Measurements from ENCODE around the gene PCGF5.
"Not testable (repeated sequence)": the region's sequence is repeated elsewhere in the genome, so short reads cannot be mapped to it uniquely, and the experiment has no call there.

The PCGF5 gene

GRCh38 chr10:91208642-91209041, 11.8 kb upstream of the PCGF5 start:
- in situ Hi-C loops (cut with MboI; ENCODE audit: low sequenced_read_pairs), result no loop called here

- in situ Hi-C loops (cut with MboI; ENCODE audit: low sequenced_read_pairs), result no loop called here
These were observed 10.4 kb upstream of the PCGF5 start for GRCh38 chr10:91210014-91210413.

GRCh38 chr10:91210435-91210834, 10.0 kb upstream of the PCGF5 start:
- in situ Hi-C loops (cut with MboI; ENCODE audit: low sequenced_read_pairs), result no loop called here

GRCh38 chr10:91211675-91212074, 8.8 kb upstream of the PCGF5 start:
- in situ Hi-C loops (cut with MboI; ENCODE audit: low sequenced_read_pairs), result no loop called here

DNA sequence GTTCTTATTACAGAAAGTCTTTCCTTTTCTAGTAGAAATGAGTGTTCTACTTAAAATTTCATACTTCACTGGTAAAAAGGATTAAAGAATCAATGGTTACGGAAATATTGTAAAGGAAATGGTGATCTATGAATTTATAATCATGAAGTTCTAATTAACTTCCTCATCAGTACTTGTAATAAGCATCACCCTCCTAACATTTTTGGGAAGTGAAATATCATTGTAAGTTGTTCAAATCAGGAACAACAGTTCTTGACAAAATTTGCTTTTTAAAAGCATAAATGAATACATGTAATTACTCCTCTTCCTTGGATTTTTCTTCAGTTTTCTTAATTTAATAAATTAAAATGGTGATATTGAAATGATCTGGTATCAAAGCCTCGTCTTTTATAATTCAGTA, 5.6 kb upstream of the PCGF5 start:
- in situ Hi-C loops (cut with MboI; ENCODE audit: low sequenced_read_pairs), result no loop called here

DNA sequence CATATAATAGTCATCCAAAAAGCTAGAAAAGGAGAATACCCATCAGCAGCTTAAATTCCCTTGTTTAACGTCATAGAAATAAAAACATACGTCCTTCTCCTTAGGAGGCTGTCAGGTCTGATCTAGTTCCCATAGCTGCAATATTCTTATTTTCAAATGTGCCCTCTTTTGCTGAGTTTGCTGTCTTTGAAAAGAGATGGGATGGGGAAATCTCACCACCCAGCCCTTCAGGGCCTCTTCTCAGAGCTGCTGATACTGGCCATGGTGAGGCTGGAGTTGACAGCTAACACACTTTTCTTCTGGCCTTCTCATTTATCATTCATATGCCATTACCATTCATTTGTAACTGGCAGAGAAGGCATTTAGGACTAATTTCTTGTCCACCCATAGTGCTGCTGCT, 5.1 kb upstream of the PCGF5 start:
- in situ Hi-C loops (cut with MboI; ENCODE audit: low sequenced_read_pairs), result no loop called here

DNA sequence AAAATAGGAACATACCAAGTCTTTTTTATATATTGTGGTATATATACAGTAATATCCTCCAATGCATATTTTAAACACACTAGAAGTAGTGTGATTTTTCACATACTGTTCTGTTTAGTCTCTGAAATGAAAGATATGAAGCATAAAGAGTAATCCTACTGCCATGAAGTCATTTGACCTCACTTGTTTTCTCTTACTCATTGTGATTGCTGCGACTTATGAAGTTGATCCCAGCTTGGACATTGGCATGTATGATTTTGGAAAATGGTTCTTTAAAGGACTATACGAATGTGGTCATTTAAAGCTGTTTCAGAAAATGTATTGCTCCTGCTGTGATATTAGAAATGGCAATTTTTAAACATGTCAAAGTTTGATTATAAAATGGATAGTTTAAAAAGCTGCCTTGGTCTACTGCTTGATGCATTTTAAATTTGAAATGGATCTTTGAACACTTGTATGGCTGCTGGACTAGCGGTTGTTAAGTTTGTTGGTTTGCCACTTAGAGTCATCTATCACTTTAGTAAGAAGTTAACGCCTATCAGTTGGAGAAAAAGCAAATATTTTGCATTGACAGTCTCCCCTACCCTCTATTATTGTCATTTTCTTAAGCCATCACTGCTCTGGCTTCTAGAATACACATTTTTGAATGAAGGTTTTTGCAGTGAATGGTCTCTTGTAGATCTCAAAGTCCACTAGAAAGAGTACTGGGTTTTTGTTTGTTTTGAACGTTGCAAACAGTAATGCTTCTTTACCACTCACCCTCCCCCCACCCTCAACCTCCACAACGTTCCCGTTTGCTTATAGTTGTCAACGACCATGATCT, 881 bp upstream of the PCGF5 start:
- in situ Hi-C loops (cut with MboI; ENCODE audit: low sequenced_read_pairs), result no loop called here

DNA sequence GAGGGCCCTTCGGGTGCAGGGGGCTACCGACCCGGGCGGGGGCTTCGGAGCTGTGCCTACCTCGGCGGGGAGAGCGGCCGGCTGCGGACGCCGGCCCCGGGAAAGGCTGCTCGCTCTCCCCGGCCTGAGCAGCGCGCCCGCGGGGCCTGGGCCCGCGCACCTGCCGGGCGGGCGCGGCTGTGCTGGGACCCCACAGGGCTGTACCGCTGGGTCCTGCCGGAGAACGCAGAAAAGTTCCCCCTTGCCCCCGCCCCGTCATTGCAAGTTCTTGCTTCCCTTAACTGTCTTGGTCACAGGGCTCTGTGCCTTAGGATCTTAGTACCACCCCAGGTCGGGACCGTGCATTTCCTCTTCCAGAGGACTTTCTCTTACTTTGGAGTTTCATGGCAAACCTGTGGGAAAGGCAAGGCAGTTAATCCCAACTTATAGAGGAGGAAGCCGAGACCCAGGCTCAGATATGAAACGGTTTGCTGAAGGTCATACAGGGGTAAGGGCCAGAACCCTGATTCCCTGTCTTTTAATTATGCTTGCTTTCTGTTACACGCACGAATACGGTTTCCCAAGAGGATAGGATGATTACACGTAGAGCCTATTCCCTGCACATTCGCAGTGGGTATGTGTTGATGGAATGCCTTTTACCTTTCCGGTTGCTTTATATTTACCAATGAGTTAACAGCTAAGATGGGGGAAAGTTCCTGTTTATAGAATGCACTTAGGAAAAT, 652 bp downstream of the PCGF5 start:
- in situ Hi-C loops (cut with MboI; ENCODE audit: low sequenced_read_pairs), result no loop called here

DNA sequence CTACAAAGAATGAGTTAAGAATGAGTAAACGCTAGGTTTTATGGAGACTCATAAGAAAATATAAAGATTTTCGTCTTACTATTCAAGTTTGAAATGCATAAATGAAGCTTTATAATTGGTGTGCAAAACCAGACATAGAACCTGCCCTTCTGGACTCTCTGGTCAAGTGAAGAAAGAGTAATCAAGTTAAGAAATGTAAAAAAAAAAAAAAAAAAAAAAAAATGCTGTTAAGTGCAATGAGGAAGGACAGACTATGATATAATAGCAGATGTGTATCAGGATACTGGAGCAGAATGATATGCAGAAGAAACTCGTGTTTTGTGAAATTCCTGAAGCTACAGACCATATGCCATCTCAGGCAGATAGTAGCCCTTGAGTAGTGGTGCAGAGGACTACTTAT, 5.6 kb downstream of the PCGF5 start:
- in situ Hi-C loops (cut with MboI; ENCODE audit: low sequenced_read_pairs), result no loop called here

DNA sequence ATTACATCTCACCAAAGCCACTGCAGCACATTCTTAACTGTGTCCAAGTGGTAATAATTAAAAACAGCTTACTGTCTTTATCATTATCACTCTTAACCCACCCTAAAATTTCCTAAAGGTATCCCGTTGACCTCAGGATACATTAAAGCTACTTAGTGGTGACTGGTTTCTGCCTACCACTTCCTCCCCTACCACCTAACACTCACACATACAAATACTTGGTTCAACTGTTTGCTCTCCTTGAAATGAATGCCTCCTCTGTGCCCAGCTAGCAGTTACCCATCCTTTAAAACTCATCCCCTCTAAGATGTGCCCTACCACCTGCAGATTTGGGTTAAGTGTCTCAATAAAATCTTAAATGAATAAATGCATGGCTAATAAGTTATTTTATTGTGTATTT, 7.1 kb downstream of the PCGF5 start:
- in situ Hi-C loops (cut with MboI; ENCODE audit: low sequenced_read_pairs), result no loop called here

DNA sequence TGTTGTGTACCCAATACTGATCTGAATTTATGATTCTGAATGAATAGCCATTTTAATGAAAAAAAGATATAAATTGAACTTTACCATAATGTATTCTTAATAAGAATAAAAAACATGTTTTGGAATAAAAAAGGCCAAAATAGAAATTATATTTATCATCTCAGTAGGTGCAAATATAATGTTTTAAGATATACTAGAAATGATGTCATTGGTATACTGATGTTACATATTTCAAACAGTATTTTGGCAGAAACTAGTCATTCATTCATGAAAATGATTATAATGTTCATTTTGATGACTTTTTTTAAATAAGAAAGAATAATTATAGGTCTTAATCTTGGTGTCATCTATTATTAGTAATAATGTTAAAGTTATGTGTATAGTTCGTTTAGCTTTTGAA, 9.2 kb downstream of the PCGF5 start:
- in situ Hi-C loops (cut with MboI; ENCODE audit: low sequenced_read_pairs), result no loop called here

GRCh38 chr10:91238191-91238590, 17.7 kb downstream of the PCGF5 start:
- in situ Hi-C loops (cut with MboI; ENCODE audit: low sequenced_read_pairs), result no loop called here

DNA sequence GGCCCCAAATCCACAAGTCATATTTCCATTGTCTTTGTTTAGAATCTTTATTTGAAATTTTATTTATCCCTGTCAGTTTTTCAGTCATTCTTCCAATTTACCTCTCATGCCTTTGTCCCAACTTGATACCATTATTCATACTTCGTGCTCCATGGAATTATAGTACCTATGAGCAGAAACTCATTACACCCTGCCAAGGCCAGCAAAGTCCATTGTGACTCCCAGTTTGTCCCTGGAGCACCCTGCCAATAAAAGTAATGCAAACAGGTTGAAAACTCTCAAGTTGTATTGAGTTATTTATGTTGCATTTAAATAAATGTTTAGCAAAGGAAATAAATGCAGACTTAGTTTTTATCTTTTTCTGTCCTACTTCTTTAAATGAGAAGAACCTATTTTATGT, 19.3 kb downstream of the PCGF5 start:
- in situ Hi-C loops (cut with MboI; ENCODE audit: low sequenced_read_pairs), result no loop called here

DNA sequence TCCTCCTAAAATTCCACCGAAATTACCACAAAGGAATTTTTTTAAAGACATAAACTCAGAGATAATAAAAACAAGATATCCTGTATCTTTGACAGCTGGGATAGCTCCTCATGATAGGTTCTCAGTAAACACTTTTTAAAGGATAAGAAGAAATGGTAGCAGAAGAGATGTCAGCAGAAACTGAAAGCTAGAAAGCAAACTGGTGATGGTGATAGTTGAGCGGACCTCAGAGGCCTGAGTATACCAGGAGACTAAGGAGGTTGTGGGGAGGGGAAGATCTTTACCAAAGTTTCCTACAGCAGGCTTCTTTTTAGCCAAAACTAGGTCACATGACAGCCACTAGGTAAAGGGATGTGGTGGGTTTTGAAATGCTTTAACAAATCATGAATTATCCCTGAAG, 22.5 kb downstream of the PCGF5 start:
- in situ Hi-C loops (cut with MboI; ENCODE audit: low sequenced_read_pairs), result no loop called here

GRCh38 chr10:91247360-91248111, 27.1 kb downstream of the PCGF5 start:
- in situ Hi-C loops (cut with MboI; ENCODE audit: low sequenced_read_pairs), result no loop called here

DNA sequence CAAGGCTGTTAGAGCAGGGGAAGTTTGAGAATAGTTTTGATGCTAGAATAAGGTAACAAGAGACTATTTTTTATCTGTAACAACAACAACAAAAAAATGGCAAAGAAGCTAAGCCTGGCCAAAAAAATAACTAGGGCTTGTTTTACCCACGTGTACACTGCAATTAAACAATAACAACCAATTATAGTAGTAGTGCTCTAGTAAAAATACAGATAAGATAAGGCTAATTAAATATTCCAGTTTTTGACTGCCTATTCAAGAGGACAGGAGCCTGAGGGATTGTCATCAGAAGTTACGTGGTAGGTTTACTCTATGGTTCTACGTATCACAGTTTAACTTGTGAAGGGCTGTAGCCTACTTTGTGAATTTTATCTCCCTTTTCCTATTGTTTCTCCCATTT, 29.2 kb downstream of the PCGF5 start:
- in situ Hi-C loops (cut with MboI; ENCODE audit: low sequenced_read_pairs), result no loop called here

DNA sequence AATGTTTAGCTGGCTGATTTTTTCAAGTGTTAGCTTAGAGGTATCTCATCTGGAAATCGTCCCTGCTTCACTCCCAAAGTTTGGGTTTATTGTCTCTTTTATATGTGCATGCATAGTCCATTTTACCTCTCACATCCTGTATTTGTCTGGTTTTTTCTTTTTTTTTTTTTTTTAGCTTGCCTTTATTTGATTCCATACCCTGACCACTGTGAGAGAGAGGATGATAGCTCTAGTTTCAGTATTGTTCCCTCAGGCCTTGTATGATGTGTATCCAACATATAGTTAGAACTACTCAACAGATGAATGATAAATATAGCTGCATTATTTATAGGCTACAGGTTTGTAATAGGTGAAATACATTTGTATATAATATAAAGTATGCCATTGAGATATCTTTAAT, 29.9 kb downstream of the PCGF5 start:
- in situ Hi-C loops (cut with MboI; ENCODE audit: low sequenced_read_pairs), result no loop called here

GRCh38 chr10:91251430-91252056, 31.1 kb downstream of the PCGF5 start:
- in situ Hi-C loops (cut with MboI; ENCODE audit: low sequenced_read_pairs), result no loop called here

DNA sequence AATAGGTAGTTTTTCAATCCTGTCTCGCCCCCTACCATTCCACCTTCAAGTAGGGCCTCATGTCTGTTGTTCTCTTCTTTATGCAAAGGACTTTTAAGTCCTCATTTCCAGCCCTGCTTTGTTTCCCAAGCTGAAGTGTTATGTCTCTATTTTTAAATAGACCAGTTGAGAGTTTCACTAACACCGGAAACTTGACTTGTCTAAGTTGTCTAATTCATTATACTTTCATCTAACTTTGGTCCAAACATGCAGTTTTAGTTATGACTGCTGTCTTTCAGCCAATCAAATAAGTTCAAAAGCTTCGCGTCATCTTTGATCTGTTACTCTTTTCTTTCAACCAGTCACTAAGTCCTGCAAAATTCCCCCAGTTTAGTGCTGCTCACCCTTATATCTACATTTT, 32.8 kb downstream of the PCGF5 start:
- in situ Hi-C loops (cut with MboI; ENCODE audit: low sequenced_read_pairs), result no loop called here

GRCh38 chr10:91257310-91257709, 36.8 kb downstream of the PCGF5 start:
- in situ Hi-C loops (cut with MboI; ENCODE audit: low sequenced_read_pairs), result no loop called here

- in situ Hi-C loops (cut with MboI; ENCODE audit: low sequenced_read_pairs), result not testable (repeated sequence)
These were observed 40.0 kb downstream of the PCGF5 start for GRCh38 chr10:91260417-91260816.

Data from hTERT RPE-1 (cell line).